ENCODE measurements around the gene DNAJB6. TPM values are rescaled to one million over a fixed set of nuclear protein-coding genes. Genes with fewer than 3 reads are reported as not detected.

The DNAJB6 gene
- total RNA-seq, 2 experiments from 2014 or later: 67.8 to 80.6 TPM

DNA sequence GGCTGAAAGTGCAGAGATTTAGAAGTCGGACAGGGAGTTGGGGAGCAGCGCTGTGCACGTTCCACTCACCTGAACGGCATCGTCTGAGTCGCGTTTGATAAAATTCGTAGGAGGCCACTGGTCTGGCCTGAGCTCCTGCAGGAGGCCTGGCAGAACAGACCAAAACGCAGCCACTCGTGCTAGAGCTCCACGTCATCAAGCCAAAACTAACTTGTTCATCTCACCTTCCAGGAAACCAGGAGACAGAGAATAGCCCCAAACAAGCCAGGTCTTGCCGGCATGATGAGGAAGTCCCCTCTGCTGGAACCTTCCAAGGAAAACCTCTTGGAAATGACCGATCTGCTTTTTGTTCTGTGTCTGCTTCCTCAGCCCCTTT is 43.4 kb upstream of the DNAJB6 start:
- TF ChIP-seq, protein P1, sequence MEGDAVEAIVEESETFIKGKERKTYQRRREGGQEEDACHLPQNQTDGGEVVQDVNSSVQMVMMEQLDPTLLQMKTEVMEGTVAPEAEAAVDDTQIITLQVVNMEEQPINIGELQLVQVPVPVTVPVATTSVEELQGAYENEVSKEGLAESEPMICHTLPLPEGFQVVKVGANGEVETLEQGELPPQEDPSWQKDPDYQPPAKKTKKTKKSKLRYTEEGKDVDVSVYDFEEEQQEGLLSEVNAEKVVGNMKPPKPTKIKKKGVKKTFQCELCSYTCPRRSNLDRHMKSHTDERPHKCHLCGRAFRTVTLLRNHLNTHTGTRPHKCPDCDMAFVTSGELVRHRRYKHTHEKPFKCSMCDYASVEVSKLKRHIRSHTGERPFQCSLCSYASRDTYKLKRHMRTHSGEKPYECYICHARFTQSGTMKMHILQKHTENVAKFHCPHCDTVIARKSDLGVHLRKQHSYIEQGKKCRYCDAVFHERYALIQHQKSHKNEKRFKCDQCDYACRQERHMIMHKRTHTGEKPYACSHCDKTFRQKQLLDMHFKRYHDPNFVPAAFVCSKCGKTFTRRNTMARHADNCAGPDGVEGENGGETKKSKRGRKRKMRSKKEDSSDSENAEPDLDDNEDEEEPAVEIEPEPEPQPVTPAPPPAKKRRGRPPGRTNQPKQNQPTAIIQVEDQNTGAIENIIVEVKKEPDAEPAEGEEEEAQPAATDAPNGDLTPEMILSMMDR (IDR thresholded peaks at IDR 0.05): no peak
- ChIA-PET CTCF (no interaction called here), POLR2A (no interaction called here)
- Mint-ChIP-seq H3K27me3 (no peaks in the 10 kb centered on the region), H3K36me3 (ENCODE audit: low read depth) (no peaks in the 10 kb centered on the region), H3K4me3 (no peak overlapping the region), H3K4me1 (ENCODE audit: low read depth) (no peaks in the 10 kb centered on the region), H3K27ac (no peak overlapping the region), H3K9me3 (no peaks in the 10 kb centered on the region)
- DNase-seq: no peak
- no peak for ATAC-seq
- intact Hi-C loops (cut with micrococcal nuclease): no loop called here

- H3K27me3 Mint-ChIP-seq: peaks cover 5% of the 10 kb centered on the region
- POLR2A ChIA-PET: no interaction called here
- TF ChIP-seq, protein P1 (IDR thresholded peaks at IDR 0.05): no peak
- H3K4me1 Mint-ChIP-seq (ENCODE audit: low read depth): peaks cover 8% of the 10 kb centered on the region
- DNase-seq: no peak
- H3K27ac Mint-ChIP-seq: no peak overlapping the region
- H3K9me3 Mint-ChIP-seq: no peaks in the 10 kb centered on the region
- intact Hi-C loops (cut with micrococcal nuclease): no loop called here
- no peak overlapping the region for H3K4me3 Mint-ChIP-seq
- CTCF ChIA-PET: no interaction called here
- ATAC-seq: no peak
- no peaks in the 10 kb centered on the region for H3K36me3 Mint-ChIP-seq (ENCODE audit: low read depth)
Observed at GRCh38 chr7:157294773-157295172, 42.0 kb upstream of the DNAJB6 start.

DNA sequence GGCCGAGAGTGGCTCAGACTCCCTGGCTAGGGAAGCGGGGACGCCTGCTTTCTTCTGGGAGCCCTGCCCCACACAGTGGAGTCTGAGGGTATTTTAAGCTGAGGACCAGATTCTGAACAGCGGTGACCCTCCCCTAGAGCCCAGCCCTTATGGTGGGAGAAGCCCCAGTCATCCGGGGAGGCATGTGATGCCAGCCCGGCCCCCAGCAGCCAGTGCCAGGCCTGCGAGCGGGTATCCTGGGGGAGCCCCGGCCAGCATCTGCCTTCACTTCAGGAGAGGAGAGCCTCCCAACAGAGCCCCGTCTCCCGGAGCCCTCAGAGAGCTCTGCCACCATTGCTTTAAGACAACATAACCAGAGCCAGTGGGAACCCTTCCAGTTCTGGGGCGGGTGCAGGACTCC is 41.5 kb upstream of the DNAJB6 start:
- ATAC-seq (no peak), DNase-seq (no peak)
- Mint-ChIP-seq H3K36me3 (ENCODE audit: low read depth) (no peaks in the 10 kb centered on the region), H3K27ac (no peak overlapping the region), H3K27me3 (peaks cover 5% of the 10 kb centered on the region), H3K9me3 (no peaks in the 10 kb centered on the region), H3K4me3 (no peak overlapping the region), H3K4me1 (ENCODE audit: low read depth) (peaks cover 8% of the 10 kb centered on the region)
- TF ChIP-seq, protein P1 (IDR thresholded peaks at IDR 0.05): no peak
- intact Hi-C loops (cut with micrococcal nuclease): no loop called here
- POLR2A ChIA-PET: no interaction called here
- CTCF ChIA-PET: no interaction called here

DNA sequence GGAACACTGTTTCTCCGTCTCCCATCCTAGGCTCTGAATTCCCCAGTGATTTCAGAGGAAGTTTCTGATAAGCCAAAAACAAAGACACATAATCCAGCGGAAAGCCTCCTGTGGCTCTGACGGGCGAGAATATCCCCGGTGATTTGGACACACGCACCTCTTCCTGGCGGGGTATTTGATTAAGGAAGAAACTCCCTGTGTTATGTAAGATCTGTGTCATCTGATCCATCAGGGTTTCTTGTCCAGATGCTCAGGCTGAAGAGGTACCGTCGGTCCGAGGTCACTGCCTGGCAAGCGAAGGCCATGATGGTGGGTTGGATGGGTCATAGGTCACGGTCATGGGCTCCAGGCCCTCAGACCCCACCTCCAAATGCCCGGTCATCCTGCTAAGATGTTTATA is 39.6 kb upstream of the DNAJB6 start:
- no peaks in the 10 kb centered on the region for H3K36me3 Mint-ChIP-seq (ENCODE audit: low read depth)

GRCh38 chr7:157299317-157299612 is 37.5 kb upstream of the DNAJB6 start:
- ATAC-seq (no peak), DNase-seq (no peak)
- ChIA-PET POLR2A (no interaction called here), CTCF (no interaction called here)
- H3K4me3 Mint-ChIP-seq: no peak overlapping the region
- no peaks in the 10 kb centered on the region for H3K36me3 Mint-ChIP-seq (ENCODE audit: low read depth)
- peaks cover 5% of the 10 kb centered on the region for H3K27me3 Mint-ChIP-seq
- H3K27ac Mint-ChIP-seq: peak overlapping the region; percentile 79
- H3K9me3 Mint-ChIP-seq: no peaks in the 10 kb centered on the region
- H3K4me1 Mint-ChIP-seq (ENCODE audit: low read depth): peaks cover 33% of the 10 kb centered on the region
- TF ChIP-seq, protein P1 (IDR thresholded peaks at IDR 0.05): no peak
- intact Hi-C loops (cut with micrococcal nuclease): no loop called here

More for the DNA sequence above, 39.6 kb upstream of the DNAJB6 start:
- intact Hi-C loops (cut with micrococcal nuclease): no loop called here
- H3K4me3 Mint-ChIP-seq: no peak overlapping the region
- no peaks in the 10 kb centered on the region for H3K9me3 Mint-ChIP-seq
- TF ChIP-seq, protein P1 (IDR thresholded peaks at IDR 0.05): no peak
- peaks cover 5% of the 10 kb centered on the region for H3K27me3 Mint-ChIP-seq
- CTCF ChIA-PET: no interaction called here
- DNase-seq (no peak), ATAC-seq (no peak)
- POLR2A ChIA-PET: interaction anchor here (1.0 kb wide), 1 partner anchor 10 kb away, joined by 3 read pairs; no protein-coding TSS in a partner anchor
- H3K27ac Mint-ChIP-seq: no peak overlapping the region
- H3K4me1 Mint-ChIP-seq (ENCODE audit: low read depth): peaks cover 22% of the 10 kb centered on the region
